Right atrium auricular region (tissue), 2 donors: ENCODE data around the gene ARGLU1. TPM values are rescaled to one million over a fixed set of nuclear protein-coding genes. Genes with fewer than 3 reads are reported as not detected.

ENCODE experiments used
- DNase-seq: peaks from one replicate; pipeline ENCODE4 v3.0.0-alpha.2; 2019; ENCODE audit warnings: low spot score
- H3K27ac ChIP-seq, 2 donors: fragments of 200-600 bp; sonication (generic); 1 replicate in 1 of 2; 2 replicates in 1 of 2; pipeline ENCODE4 v1.5.1; 2016 to 2019
- H3K27me3 ChIP-seq, 2 donors: fragments of 200-600 bp; sonication (generic); one replicate each; pipeline versions ENCODE4 v1.5.1 to v1.6.0; 2017 to 2019
- H3K36me3 ChIP-seq: fragments of 200-600 bp; sonication (generic); one replicate; pipeline ENCODE4 v1.5.1; 2016
- H3K4me1 ChIP-seq, 2 donors: fragments of 200-600 bp; sonication (generic); one replicate each; pipeline versions ENCODE4 v1.5.1 to v1.6.0; 2017 to 2019
- H3K4me3 ChIP-seq, 2 donors: fragments of 200-600 bp; sonication (generic); 1 replicate in 1 of 2; 2 replicates in 1 of 2; pipeline ENCODE4 v1.5.1; 2017 to 2019; ENCODE audit warnings: mild to moderate bottlenecking in 1 of 2, moderate library complexity in 1 of 2
- H3K9me3 ChIP-seq, 2 donors: fragments of 200-600 bp; sonication (generic); one replicate each; pipeline ENCODE4 v1.5.1; 2019
- CTCF ChIP-seq, 2 donors: fragments of 200-600 bp; sonication (generic); IDR thresholded peaks; one replicate each; pipeline ENCODE4 v1.5.1; 2019; ENCODE audit warnings: antibody characterized with exemption in 2 of 2
- total RNA-seq, 2 donors: library from RNA; depleted of rRNA; stranded (reverse); fragments of >200 nt; gene quantifications; one replicate each; pipeline ENCODE4 v1.1.0, GENCODE V29; 2016

Gene ARGLU1
- total RNA-seq, 2 donors from 2014 or later = 26.1 to 39.9 TPM

- Histone ChIP-seq H3K27ac (peak overlapping the region in 1 of 2 donors; percentile 44), H3K36me3 (no peaks in the 10 kb centered on the region), H3K27me3 (no peaks in the 10 kb centered on the region), H3K4me3 (no peak overlapping the region), H3K4me1 (peaks cover 0 to 20% of the 10 kb centered on the region in 2 donors), H3K9me3 (no peaks in the 10 kb centered on the region)
- no peak for TF ChIP-seq CTCF (IDR thresholded peaks at IDR 0.05)
- DNase-seq = no peak
Measured at GRCh38 chr13:106529415-106530170, 38.3 kb downstream of the ARGLU1 start.

DNA sequence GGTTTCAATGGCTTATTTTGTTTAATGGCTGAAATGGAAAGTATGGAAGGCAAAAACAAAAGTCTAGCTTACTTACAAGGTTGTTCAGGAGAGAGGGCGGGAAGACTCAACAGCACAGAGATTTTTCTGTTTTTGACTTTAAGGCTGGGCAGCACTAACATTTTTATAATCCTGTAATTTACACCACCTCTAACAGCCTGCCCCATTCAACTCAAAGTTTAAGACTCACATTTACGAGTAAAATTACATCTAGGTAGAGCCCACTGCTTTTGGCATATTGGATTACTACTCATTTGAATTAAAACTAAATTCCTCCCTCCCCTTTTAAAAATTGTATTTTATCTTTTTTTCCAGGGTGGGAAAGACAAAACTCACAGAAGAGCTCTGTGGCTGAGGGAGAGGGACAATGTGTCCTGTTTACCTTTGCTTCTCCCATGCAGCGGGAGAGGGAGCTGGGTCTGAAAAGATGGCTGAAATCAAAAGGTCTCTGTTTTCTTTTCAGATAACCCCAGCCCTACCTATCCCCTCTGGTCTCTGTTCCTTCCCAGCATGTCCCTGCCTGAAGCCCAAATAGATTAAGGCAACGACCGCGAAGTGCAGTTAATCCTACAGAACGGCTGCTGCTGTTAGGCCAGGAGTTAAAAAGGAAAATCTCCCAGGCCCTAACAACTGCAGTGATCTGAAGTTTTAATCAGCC is 39.1 kb downstream of the ARGLU1 start:
- Histone ChIP-seq H3K36me3 (no peaks in the 10 kb centered on the region), H3K27me3 (no peaks in the 10 kb centered on the region), H3K4me3 (no peak overlapping the region), H3K9me3 (no peaks in the 10 kb centered on the region), H3K27ac (no peak overlapping the region), H3K4me1 (peaks cover 0 to 12% of the 10 kb centered on the region in 2 donors)
- no peak for DNase-seq
- no peak for TF ChIP-seq CTCF (IDR thresholded peaks at IDR 0.05)

DNA sequence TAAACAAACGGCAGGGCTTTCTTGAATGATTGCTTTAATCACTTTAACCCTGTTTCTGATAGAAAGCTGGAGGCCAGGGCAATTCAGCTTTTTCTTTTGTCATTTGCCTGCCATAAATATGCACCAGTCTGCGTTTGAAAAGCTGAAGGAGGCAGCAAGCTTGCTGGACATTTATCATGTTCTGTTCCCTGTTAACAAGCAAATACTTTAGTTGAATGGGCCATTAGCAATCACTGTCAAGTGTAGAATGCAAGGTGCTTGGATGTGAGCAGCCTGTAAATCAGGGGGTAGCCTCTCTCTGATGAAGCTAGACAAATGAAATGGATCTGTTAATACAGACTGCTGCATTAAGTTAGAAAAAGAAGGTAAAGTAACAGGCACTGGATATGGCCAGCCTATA is 40.1 kb downstream of the ARGLU1 start:
- Histone ChIP-seq H3K27ac (no peak overlapping the region), H3K27me3 (no peaks in the 10 kb centered on the region), H3K4me3 (no peak overlapping the region), H3K4me1 (peaks cover 0 to 6% of the 10 kb centered on the region in 2 donors), H3K9me3 (no peaks in the 10 kb centered on the region), H3K36me3 (no peaks in the 10 kb centered on the region)
- DNase-seq = no peak
- no peak for TF ChIP-seq CTCF (IDR thresholded peaks at IDR 0.05)

- H3K27me3 ChIP-seq = no peaks in the 10 kb centered on the region
- H3K36me3 ChIP-seq = no peaks in the 10 kb centered on the region
- H3K4me1 ChIP-seq = peaks cover 0 to 2% of the 10 kb centered on the region in 2 donors
- no peak for DNase-seq
- no peak for TF ChIP-seq CTCF (IDR thresholded peaks at IDR 0.05)
- no peaks in the 10 kb centered on the region for H3K9me3 ChIP-seq
- no peak overlapping the region for H3K4me3 ChIP-seq
- H3K27ac ChIP-seq = no peak overlapping the region
Measured at GRCh38 chr13:106527445-106527801, 40.5 kb downstream of the ARGLU1 start.

DNA sequence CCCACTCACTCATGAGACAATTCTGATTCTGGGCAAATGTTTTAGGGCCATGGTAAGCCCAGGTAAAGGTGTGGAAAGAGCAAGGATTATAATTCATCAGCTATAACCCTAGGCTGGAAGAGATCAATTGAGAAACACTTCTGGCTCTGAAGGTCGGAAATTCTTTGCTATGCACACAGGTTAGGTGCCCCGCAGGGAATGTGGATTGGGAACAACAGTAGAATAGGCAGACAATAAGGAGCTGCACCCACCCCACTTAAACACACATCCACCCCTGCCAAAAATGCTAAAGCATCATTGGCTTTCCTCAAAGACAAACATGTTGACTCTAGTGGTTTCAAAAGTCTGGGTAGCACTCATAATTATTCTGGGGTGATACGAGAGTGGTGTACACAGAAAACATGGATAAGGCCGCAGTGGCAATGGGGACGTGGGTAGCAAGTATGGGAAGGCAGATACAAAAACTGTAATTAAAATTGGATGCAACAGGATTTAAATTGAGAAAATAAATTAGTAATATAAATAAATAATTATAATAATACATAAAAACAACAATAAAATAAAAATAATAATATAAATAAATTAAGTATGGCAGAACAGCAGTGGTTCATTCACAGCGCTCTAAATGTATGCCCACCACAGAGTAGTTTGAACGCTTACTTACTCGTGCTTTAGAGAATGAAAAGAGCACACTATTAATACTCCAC is 41.0 kb downstream of the ARGLU1 start:
- H3K9me3 ChIP-seq = no peaks in the 10 kb centered on the region
- no peak overlapping the region for H3K27ac ChIP-seq
- H3K36me3 ChIP-seq = no peaks in the 10 kb centered on the region
- H3K4me1 ChIP-seq = no peaks in the 10 kb centered on the region
- H3K4me3 ChIP-seq = no peak overlapping the region
- TF ChIP-seq CTCF (IDR thresholded peaks at IDR 0.05) = no peak
- H3K27me3 ChIP-seq = no peaks in the 10 kb centered on the region
- DNase-seq = no peak
